HEK293 (cell line): ENCODE measurements around the gene CSNK1G3.

ENCODE experiments used
- CTCF ChIA-PET: fragments of 350-600 bp; formaldehyde crosslinking; extraction: SDS; loops from one replicate; lab custom pipeline; 2021; ENCODE audit warnings: antibody characterized with exemption; lab: Yijun Ruan, JAX
- POLR2A ChIA-PET: fragments of 300-600 bp; formaldehyde crosslinking; extraction: SDS; loops from one replicate; lab custom pipeline; 2020; ENCODE audit warnings: antibody characterized with exemption, inconsistent platforms; lab: Yijun Ruan, JAX
- H3K27ac ChIP-seq: fragments of 200-500 bp; sonication (Bioruptor generic); 2 replicates; pipeline ENCODE4 v1.5.1; 2014; ENCODE audit warnings: low read depth, low read length, control low read depth, inconsistent platforms; ENCODE audit errors: extremely low read depth
- H3K36me3 ChIP-seq, 2 experiments: fragments of 200-500 bp in 1 of 2; sonication (Bioruptor generic) in 1 of 2; 1 replicate in 1 of 2; 2 replicates in 1 of 2; pipeline ENCODE4 v1.5.1; 2014 to 2017; ENCODE audit warnings: inconsistent platforms in 2 of 2, low read length in 2 of 2; ENCODE audit not compliant: control insufficient read depth in 2 of 2, insufficient read depth in 1 of 2
- H3K4me1 ChIP-seq: fragments of 200-500 bp; sonication (Bioruptor generic); 2 replicates; pipeline ENCODE4 v1.5.1; 2014; ENCODE audit warnings: mild to moderate bottlenecking, low read length, inconsistent platforms; ENCODE audit not compliant: control insufficient read depth, insufficient read depth
- H3K4me3 ChIP-seq: 2 replicates; pipeline ENCODE4 v1.5.1; 2011; ENCODE audit warnings: low read depth, mild to moderate bottlenecking, control low read depth, low read length, moderate library complexity
- H3K9me3 ChIP-seq: fragments of 200-500 bp; sonication (Bioruptor generic); 2 replicates; pipeline ENCODE4 v1.5.1; 2014; ENCODE audit warnings: low read depth, low read length, inconsistent platforms; ENCODE audit not compliant: control insufficient read depth, insufficient read depth
- GLI4 ChIP-seq: fragments of 450-650 bp; formaldehyde crosslinking; IDR thresholded peaks from 2 replicates; pipeline ENCODE4 v1.5.1; 2016; ENCODE audit warnings: missing biosample characterization, missing genetic modification characterization
- GLIS1 ChIP-seq: fragments of 450-650 bp; formaldehyde crosslinking; IDR thresholded peaks from 2 replicates; pipeline ENCODE4 v1.5.1; 2016; ENCODE audit warnings: missing biosample characterization, missing genetic modification characterization
- KLF8 ChIP-seq: fragments of 450-650 bp; formaldehyde crosslinking; IDR thresholded peaks from 2 replicates; pipeline ENCODE4 v1.5.1; 2016; ENCODE audit warnings: missing biosample characterization, missing genetic modification characterization
- OVOL3 ChIP-seq: fragments of 450-650 bp; formaldehyde crosslinking; IDR thresholded peaks from 2 replicates; pipeline ENCODE4 v1.5.1; 2016; ENCODE audit warnings: missing biosample characterization, missing genetic modification characterization
- YY1 ChIP-seq: fragments of 450-650 bp; formaldehyde crosslinking; IDR thresholded peaks from 2 replicates; pipeline ENCODE4 v1.5.1; 2018; ENCODE audit warnings: missing biosample characterization, missing genetic modification characterization
- ZBTB21 ChIP-seq: fragments of 450-650 bp; formaldehyde crosslinking; IDR thresholded peaks from 2 replicates; pipeline ENCODE4 v1.5.1; 2017; ENCODE audit warnings: missing biosample characterization, missing genetic modification characterization
- ZNF140 ChIP-seq: fragments of 450-650 bp; formaldehyde crosslinking; IDR thresholded peaks from 2 replicates; pipeline ENCODE4 v1.5.1; 2016; ENCODE audit warnings: missing biosample characterization, missing genetic modification characterization
- ZNF16 ChIP-seq: fragments of 450-650 bp; formaldehyde crosslinking; IDR thresholded peaks from 2 replicates; pipeline ENCODE4 v1.5.1; 2016; ENCODE audit warnings: low read depth, missing biosample characterization, missing genetic modification characterization
- ZNF184 ChIP-seq: fragments of 450-650 bp; IDR thresholded peaks from 2 replicates; pipeline ENCODE4 v1.5.1; 2018; ENCODE audit warnings: missing biosample characterization, mild to moderate bottlenecking, missing genetic modification characterization
- ZNF266 ChIP-seq: fragments of 450-650 bp; formaldehyde crosslinking; IDR thresholded peaks from 2 replicates; pipeline ENCODE4 v1.5.1; 2016; ENCODE audit warnings: missing biosample characterization, missing genetic modification characterization, low read depth
- ZNF37A ChIP-seq: fragments of 450-650 bp; IDR thresholded peaks from 2 replicates; pipeline ENCODE4 v1.5.1; 2018; ENCODE audit warnings: missing biosample characterization, missing genetic modification characterization
- ZNF530 ChIP-seq: fragments of 450-650 bp; formaldehyde crosslinking; IDR thresholded peaks from 2 replicates; pipeline ENCODE4 v1.5.1; 2016; ENCODE audit warnings: low read depth, missing biosample characterization, missing genetic modification characterization
- ZNF621 ChIP-seq: fragments of 450-650 bp; formaldehyde crosslinking; IDR thresholded peaks from 2 replicates; pipeline ENCODE4 v1.5.1; 2017; ENCODE audit warnings: missing biosample characterization, missing genetic modification characterization
- ZNF626 ChIP-seq: fragments of 450-650 bp; sonication (Bioruptor Pico); formaldehyde crosslinking; IDR thresholded peaks from 2 replicates; pipeline ENCODE4 v1.5.1; 2018; ENCODE audit warnings: missing biosample characterization, missing genetic modification characterization, inconsistent platforms
- ZNF660 ChIP-seq: fragments of 450-650 bp; IDR thresholded peaks from 2 replicates; pipeline ENCODE4 v1.5.1; 2018; ENCODE audit warnings: missing biosample characterization, mild to moderate bottlenecking, missing genetic modification characterization
- ZNF664 ChIP-seq: fragments of 450-650 bp; formaldehyde crosslinking; IDR thresholded peaks from 2 replicates; pipeline ENCODE4 v1.5.1; 2016; ENCODE audit warnings: missing biosample characterization, missing genetic modification characterization
- ZNF701 ChIP-seq: fragments of 450-650 bp; formaldehyde crosslinking; IDR thresholded peaks from 2 replicates; pipeline ENCODE4 v1.5.1; 2016; ENCODE audit warnings: missing biosample characterization, missing genetic modification characterization
- ZNF785 ChIP-seq: fragments of 450-650 bp; formaldehyde crosslinking; IDR thresholded peaks from 2 replicates; pipeline ENCODE4 v1.5.1; 2016; ENCODE audit warnings: missing biosample characterization, missing genetic modification characterization
- ZNF830 ChIP-seq: fragments of 450-650 bp; IDR thresholded peaks from 2 replicates; pipeline ENCODE4 v1.5.0; 2018; ENCODE audit warnings: missing biosample characterization, missing genetic modification characterization, low read depth, mild to moderate bottlenecking, moderate library complexity
- TF ChIP-seq, protein P1 (sequence below): fragments of 450-650 bp; formaldehyde crosslinking; IDR thresholded peaks from 2 replicates; pipeline ENCODE4 v1.5.1; 2017; ENCODE audit warnings: missing biosample characterization, missing genetic modification characterization
- TF ChIP-seq, protein P2 (sequence below): fragments of 450-650 bp; formaldehyde crosslinking; IDR thresholded peaks from 2 replicates; pipeline ENCODE4 v1.5.1; 2016; ENCODE audit warnings: missing biosample characterization, missing genetic modification characterization
- TF ChIP-seq, protein P3 (sequence below): fragments of 450-650 bp; formaldehyde crosslinking; IDR thresholded peaks from 2 replicates; pipeline ENCODE4 v1.5.1; 2017; ENCODE audit warnings: missing biosample characterization, mild to moderate bottlenecking, missing genetic modification characterization, moderate library complexity
- TF ChIP-seq, protein P4 (sequence below): fragments of 450-650 bp; formaldehyde crosslinking; IDR thresholded peaks from 2 replicates; pipeline ENCODE4 v1.5.1; 2016; ENCODE audit warnings: missing biosample characterization, missing genetic modification characterization
- TF ChIP-seq, protein P5 (sequence below): fragments of 450-650 bp; formaldehyde crosslinking; IDR thresholded peaks from 2 replicates; pipeline ENCODE4 v1.5.1; 2016; ENCODE audit warnings: missing biosample characterization, missing genetic modification characterization

Gene CSNK1G3

DNA sequence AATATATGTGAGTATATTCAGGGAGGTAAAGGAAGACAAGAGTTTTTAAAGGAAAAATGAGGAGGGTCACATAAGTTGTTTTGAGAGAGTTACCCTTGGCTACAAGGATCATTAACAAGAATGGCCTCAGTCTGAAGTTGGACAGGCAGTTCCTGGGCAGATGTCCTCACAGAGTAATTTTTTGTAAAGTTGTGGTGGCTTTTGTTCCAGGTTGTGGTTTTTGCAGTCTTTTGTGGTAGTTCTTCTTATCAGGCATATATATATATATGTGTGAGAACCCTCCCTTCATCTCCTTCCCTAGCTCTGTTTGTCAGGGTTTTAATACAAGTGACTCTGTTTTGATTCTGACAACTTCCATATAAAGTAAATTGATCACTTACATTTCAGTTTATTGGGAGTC, 60.0 kb downstream of the CSNK1G3 start:
- Histone ChIP-seq H3K36me3 (peaks cover 0 to 7% of the 10 kb centered on the region in 2 experiments; a peak in 2 of 3 replicates), H3K4me1 (no peaks in the 10 kb centered on the region), H3K9me3 (no peaks in the 10 kb centered on the region), H3K27ac (no peak overlapping the region), H3K4me3 (no peak overlapping the region)
- ChIA-PET POLR2A (no interaction called here), CTCF (no interaction called here)
- TF ChIP-seq OVOL3 (tag by site-specific recombination) (no peak), ZNF37A (tag by site-specific recombination) (no peak), ZNF626 (tag by site-specific recombination) (no peak), YY1 (tag by site-specific recombination) (no peak), KLF8 (no peak), ZNF266 (tag by site-specific recombination) (no peak), ZBTB21 (tag by site-specific recombination) (no peak), GLIS1 (tag by site-specific recombination) (no peak), ZNF785 (tag by site-specific recombination) (no peak), ZNF701 (tag by site-specific recombination) (no peak), ZNF621 (tag by site-specific recombination) (no peak), ZNF16 (no peak), ZNF664 (tag by site-specific recombination) (no peak), GLI4 (tag by site-specific recombination) (no peak), ZNF530 (tag by site-specific recombination) (no peak), ZNF184 (tag by site-specific recombination) (no peak)
- TF ChIP-seq, protein P1, sequence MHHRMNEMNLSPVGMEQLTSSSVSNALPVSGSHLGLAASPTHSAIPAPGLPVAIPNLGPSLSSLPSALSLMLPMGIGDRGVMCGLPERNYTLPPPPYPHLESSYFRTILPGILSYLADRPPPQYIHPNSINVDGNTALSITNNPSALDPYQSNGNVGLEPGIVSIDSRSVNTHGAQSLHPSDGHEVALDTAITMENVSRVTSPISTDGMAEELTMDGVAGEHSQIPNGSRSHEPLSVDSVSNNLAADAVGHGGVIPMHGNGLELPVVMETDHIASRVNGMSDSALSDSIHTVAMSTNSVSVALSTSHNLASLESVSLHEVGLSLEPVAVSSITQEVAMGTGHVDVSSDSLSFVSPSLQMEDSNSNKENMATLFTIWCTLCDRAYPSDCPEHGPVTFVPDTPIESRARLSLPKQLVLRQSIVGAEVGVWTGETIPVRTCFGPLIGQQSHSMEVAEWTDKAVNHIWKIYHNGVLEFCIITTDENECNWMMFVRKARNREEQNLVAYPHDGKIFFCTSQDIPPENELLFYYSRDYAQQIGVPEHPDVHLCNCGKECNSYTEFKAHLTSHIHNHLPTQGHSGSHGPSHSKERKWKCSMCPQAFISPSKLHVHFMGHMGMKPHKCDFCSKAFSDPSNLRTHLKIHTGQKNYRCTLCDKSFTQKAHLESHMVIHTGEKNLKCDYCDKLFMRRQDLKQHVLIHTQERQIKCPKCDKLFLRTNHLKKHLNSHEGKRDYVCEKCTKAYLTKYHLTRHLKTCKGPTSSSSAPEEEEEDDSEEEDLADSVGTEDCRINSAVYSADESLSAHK (tag by site-specific recombination): no peak
- TF ChIP-seq, protein P2, sequence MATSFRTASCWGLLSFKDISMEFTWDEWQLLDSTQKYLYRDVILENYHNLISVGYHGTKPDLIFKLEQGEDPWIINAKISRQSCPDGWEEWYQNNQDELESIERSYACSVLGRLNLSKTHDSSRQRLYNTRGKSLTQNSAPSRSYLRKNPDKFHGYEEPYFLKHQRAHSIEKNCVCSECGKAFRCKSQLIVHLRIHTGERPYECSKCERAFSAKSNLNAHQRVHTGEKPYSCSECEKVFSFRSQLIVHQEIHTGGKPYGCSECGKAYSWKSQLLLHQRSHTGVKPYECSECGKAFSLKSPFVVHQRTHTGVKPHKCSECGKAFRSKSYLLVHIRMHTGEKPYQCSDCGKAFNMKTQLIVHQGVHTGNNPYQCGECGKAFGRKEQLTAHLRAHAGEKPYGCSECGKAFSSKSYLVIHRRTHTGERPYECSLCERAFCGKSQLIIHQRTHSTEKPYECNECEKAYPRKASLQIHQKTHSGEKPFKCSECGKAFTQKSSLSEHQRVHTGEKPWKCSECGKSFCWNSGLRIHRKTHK (tag by site-specific recombination): no peak
- TF ChIP-seq, protein P3, sequence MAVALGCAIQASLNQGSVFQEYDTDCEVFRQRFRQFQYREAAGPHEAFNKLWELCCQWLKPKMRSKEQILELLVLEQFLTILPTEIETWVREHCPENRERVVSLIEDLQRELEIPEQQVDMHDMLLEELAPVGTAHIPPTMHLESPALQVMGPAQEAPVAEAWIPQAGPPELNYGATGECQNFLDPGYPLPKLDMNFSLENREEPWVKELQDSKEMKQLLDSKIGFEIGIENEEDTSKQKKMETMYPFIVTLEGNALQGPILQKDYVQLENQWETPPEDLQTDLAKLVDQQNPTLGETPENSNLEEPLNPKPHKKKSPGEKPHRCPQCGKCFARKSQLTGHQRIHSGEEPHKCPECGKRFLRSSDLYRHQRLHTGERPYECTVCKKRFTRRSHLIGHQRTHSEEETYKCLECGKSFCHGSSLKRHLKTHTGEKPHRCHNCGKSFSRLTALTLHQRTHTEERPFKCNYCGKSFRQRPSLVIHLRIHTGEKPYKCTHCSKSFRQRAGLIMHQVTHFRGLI (tag by site-specific recombination): no peak
- TF ChIP-seq, protein P4, sequence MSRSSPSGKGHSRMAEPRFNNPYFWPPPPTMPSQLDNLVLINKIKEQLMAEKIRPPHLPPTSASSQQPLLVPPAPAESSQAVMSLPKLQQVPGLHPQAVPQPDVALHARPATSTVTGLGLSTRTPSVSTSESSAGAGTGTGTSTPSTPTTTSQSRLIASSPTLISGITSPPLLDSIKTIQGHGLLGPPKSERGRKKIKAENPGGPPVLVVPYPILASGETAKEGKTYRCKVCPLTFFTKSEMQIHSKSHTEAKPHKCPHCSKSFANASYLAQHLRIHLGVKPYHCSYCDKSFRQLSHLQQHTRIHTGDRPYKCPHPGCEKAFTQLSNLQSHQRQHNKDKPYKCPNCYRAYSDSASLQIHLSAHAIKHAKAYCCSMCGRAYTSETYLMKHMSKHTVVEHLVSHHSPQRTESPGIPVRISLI (tag by site-specific recombination): no peak

DNA sequence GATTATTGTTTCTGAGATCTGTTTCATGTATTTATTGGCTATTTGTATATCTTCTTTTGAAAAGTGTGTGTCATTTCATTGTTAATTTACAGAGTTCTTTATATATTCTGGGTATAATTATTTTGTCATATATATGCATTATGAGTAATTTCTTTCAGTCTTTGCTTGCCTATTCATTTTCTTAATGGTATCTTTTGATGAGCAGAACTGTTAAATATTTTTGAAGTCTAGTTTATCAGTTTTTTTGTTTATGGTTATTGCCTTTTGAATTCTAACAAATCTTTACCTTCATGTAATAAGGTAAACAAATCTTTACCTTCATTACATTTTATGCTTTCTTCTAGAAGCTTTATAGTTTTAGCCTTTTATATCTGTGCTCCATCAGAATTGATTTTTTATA, 66.4 kb downstream of the CSNK1G3 start:
- CTCF ChIA-PET: no interaction called here
- H3K4me1 ChIP-seq: no peaks in the 10 kb centered on the region
- POLR2A ChIA-PET: no interaction called here
- H3K36me3 ChIP-seq: peaks cover 5 to 11% of the 10 kb centered on the region in 2 experiments
- H3K4me3 ChIP-seq: no peak overlapping the region
- no peak overlapping the region for H3K27ac ChIP-seq
- TF ChIP-seq, protein P5, sequence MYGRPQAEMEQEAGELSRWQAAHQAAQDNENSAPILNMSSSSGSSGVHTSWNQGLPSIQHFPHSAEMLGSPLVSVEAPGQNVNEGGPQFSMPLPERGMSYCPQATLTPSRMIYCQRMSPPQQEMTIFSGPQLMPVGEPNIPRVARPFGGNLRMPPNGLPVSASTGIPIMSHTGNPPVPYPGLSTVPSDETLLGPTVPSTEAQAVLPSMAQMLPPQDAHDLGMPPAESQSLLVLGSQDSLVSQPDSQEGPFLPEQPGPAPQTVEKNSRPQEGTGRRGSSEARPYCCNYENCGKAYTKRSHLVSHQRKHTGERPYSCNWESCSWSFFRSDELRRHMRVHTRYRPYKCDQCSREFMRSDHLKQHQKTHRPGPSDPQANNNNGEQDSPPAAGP (tag by site-specific recombination): no peak
- TF ChIP-seq ZNF660 (tag by site-specific recombination) (peak; percentile 97), ZNF830 (tag by site-specific recombination) (no peak), ZNF140 (tag by site-specific recombination) (peak; percentile 14; the same call in 1 of the 2 replicates)
- H3K9me3 ChIP-seq: no peaks in the 10 kb centered on the region
